Liver (tissue), 9 donors: Measurements from ENCODE around the gene LYZL1. TPM values are rescaled to one million over a fixed set of nuclear protein-coding genes. Genes with fewer than 3 reads are reported as not detected.

ENCODE experiments used
- DNase-seq: peaks from one replicate; pipeline ENCODE4 v3.0.0-alpha.2; 2017; ENCODE audit warnings: low spot score
- H3K27ac ChIP-seq, 2 donors: one replicate each; pipeline ENCODE4 v1.7.0; 2013; ENCODE audit warnings: inconsistent platforms in 2 of 2, low read length in 2 of 2, control low read depth in 1 of 2, low read depth in 1 of 2, mild to moderate bottlenecking in 1 of 2
- H3K27me3 ChIP-seq, 4 donors: one replicate each; pipeline versions ENCODE4 v1.6.1 to v1.7.0; 2013; ENCODE audit warnings: low read length in 3 of 4, inconsistent platforms in 1 of 4, mild to moderate bottlenecking in 1 of 4, moderate library complexity in 1 of 4; ENCODE audit not compliant: control insufficient read depth in 4 of 4, insufficient read depth in 4 of 4
- H3K36me3 ChIP-seq, 4 donors: one replicate each; pipeline versions ENCODE4 v1.6.1 to v1.7.0; 2013; ENCODE audit warnings: low read length in 3 of 4, mild to moderate bottlenecking in 3 of 4, low read depth in 1 of 4, moderate library complexity in 1 of 4; ENCODE audit not compliant: control insufficient read depth in 4 of 4, insufficient read depth in 3 of 4
- H3K4me1 ChIP-seq, 4 donors: one replicate each; pipeline versions ENCODE4 v1.6.1 to v1.7.0; 2013; ENCODE audit warnings: low read length in 3 of 4, mild to moderate bottlenecking in 3 of 4, moderate library complexity in 1 of 4; ENCODE audit not compliant: control insufficient read depth in 4 of 4, insufficient read depth in 4 of 4
- H3K4me3 ChIP-seq, 3 donors: one replicate each; pipeline versions ENCODE4 v1.6.1 to v1.7.0; 2013; ENCODE audit warnings: low read length in 3 of 3, control low read depth in 1 of 3, low read depth in 1 of 3, mild to moderate bottlenecking in 1 of 3
- H3K9ac ChIP-seq, 2 donors: one replicate each; pipeline ENCODE4 v1.7.0; 2013; ENCODE audit warnings: low read length in 2 of 2, mild to moderate bottlenecking in 2 of 2, moderate library complexity in 2 of 2, control low read depth in 1 of 2, low read depth in 1 of 2
- H3K9me3 ChIP-seq, 4 donors: one replicate each; pipeline versions ENCODE4 v1.6.1 to v1.7.0; 2013; ENCODE audit warnings: low read length in 3 of 4; ENCODE audit not compliant: control insufficient read depth in 4 of 4
- ATF3 ChIP-seq: IDR thresholded peaks from 2 replicates; pipeline ENCODE4 v1.6.1; 2016; ENCODE audit warnings: antibody characterized with exemption
- CTCF ChIP-seq: fragments of 150-350 bp; IDR thresholded peaks from 2 replicates; pipeline ENCODE4 v1.5.1; 2017; ENCODE audit warnings: improper control_type of control experiment, low read depth, low read length; ENCODE audit not compliant: missing input control
- EGR1 ChIP-seq, 2 donors: IDR thresholded peaks; 2 replicates each; pipeline ENCODE4 v1.6.1; 2016 to 2018; ENCODE audit warnings: antibody characterized with exemption in 2 of 2, low read depth in 2 of 2
- FOXA1 ChIP-seq: IDR thresholded peaks from 2 replicates; pipeline ENCODE4 v1.6.1; 2016; ENCODE audit warnings: antibody characterized with exemption
- FOXA2 ChIP-seq: IDR thresholded peaks from 2 replicates; pipeline ENCODE4 v1.6.1; 2016; ENCODE audit warnings: antibody characterized with exemption
- GABPA ChIP-seq, 2 donors: IDR thresholded peaks in 1 of 2; conservative IDR thresholded peaks in 1 of 2; 2 replicates each; pipeline ENCODE4 v1.6.1; 2016; ENCODE audit warnings: antibody characterized with exemption in 2 of 2, mild to moderate bottlenecking in 1 of 2, moderate library complexity in 1 of 2
- HNF4A ChIP-seq, 2 donors: conservative IDR thresholded peaks; 2 replicates each; pipeline ENCODE4 v1.6.1; 2016; ENCODE audit warnings: antibody characterized with exemption in 2 of 2, mild to moderate bottlenecking in 2 of 2
- HNF4G ChIP-seq: IDR thresholded peaks from 2 replicates; pipeline ENCODE4 v1.6.1; 2016; ENCODE audit warnings: antibody characterized with exemption
- JUND ChIP-seq, 2 donors: IDR thresholded peaks; 2 replicates each; pipeline ENCODE4 v1.6.1; 2016; ENCODE audit warnings: antibody characterized with exemption in 2 of 2
- MAX ChIP-seq: IDR thresholded peaks from 2 replicates; pipeline ENCODE4 v1.6.1; 2016; ENCODE audit warnings: antibody characterized with exemption
- NR2F2 ChIP-seq: IDR thresholded peaks from 2 replicates; pipeline ENCODE4 v1.6.1; 2016; ENCODE audit warnings: antibody characterized with exemption
- RAD21 ChIP-seq, 2 donors: IDR thresholded peaks; 2 replicates each; pipeline ENCODE4 v1.6.1; 2016; ENCODE audit warnings: antibody characterized with exemption in 2 of 2, mild to moderate bottlenecking in 2 of 2
- REST ChIP-seq: IDR thresholded peaks from 2 replicates; pipeline ENCODE4 v1.6.1; 2016; ENCODE audit warnings: antibody characterized with exemption, mild to moderate bottlenecking
- RXRA ChIP-seq, 2 donors: IDR thresholded peaks; 2 replicates each; pipeline ENCODE4 v1.6.1; 2017 to 2018; ENCODE audit warnings: antibody characterized with exemption in 2 of 2, mild to moderate bottlenecking in 1 of 2
- SP1 ChIP-seq: IDR thresholded peaks from 2 replicates; pipeline ENCODE4 v1.6.1; 2018; ENCODE audit warnings: antibody characterized with exemption, mild to moderate bottlenecking
- TAF1 ChIP-seq: conservative IDR thresholded peaks from 2 replicates; pipeline ENCODE4 v1.6.1; 2016; ENCODE audit warnings: antibody characterized with exemption, mild to moderate bottlenecking
- YY1 ChIP-seq: IDR thresholded peaks from 2 replicates; pipeline ENCODE4 v1.6.1; 2016; ENCODE audit warnings: antibody characterized with exemption, mild to moderate bottlenecking
- ZBTB33 ChIP-seq: IDR thresholded peaks from 2 replicates; pipeline ENCODE4 v1.6.1; 2016; ENCODE audit warnings: antibody characterized with exemption
- WGBS: extraction: QIAGEN DNeasy Blood & Tissue Kit; methylation state at CpG from one replicate; pipeline ENCODE4 v1.1.7; 2013; 5-methylcytosine and 5-hydroxymethylcytosine counted together
- polyA plus RNA-seq, 2 donors: library from polyadenylated mRNA; stranded (reverse) in 1 of 2; unstranded in 1 of 2; fragments of 200-250 nt in 1 of 2; fragments of >200 nt in 1 of 2; fragmentation: Nextera tagmentation in 1 of 2; extraction: Ambion mirVana in 1 of 2; gene quantifications; one replicate each; pipeline versions ENCODE4 v1.2.1 to v1.2.3, GENCODE V29; 2013 to 2015
- total RNA-seq, 2 donors: library from RNA; depleted of rRNA; stranded (reverse); fragments of >200 nt; gene quantifications; one replicate each; pipeline ENCODE4 v1.2.3, GENCODE V29; 2014
- donor health status: healthy.
- donor health status: healthy.
- donor health status: healthy.
- donor health status: healthy.
- donor health status: healthy.

Gene LYZL1
- total and polyA plus RNA-seq, 4 donors: not detected

GRCh38 chr10:29314726-29315125 is 25.9 kb downstream of the LYZL1 start:
- H3K9me3 ChIP-seq: no peaks in the 10 kb centered on the region
- H3K4me3 ChIP-seq: no peak overlapping the region
- WGBS: 94% methylated on average over 8 of the region's 8 CpGs
- no peaks in the 10 kb centered on the region for H3K27me3 ChIP-seq
- no peak overlapping the region for H3K9ac ChIP-seq
- peaks cover 7 to 29% (median 22%) of the 10 kb centered on the region in 4 donors for H3K4me1 ChIP-seq
- H3K27ac ChIP-seq: no peak overlapping the region
- TF ChIP-seq ZBTB33 (no peak), EGR1 (IDR thresholded peaks at IDR 0.05; ENCODE audit: low read depth in 2 of 2) (no peak), RXRA (IDR thresholded peaks at IDR 0.05) (no peak), TAF1 (no peak), GABPA (IDR thresholded peaks at IDR 0.05 in 1 of 2, conservative IDR thresholded peaks at IDR 0.05 in 1 of 2) (no peak), ATF3 (no peak)
- no peaks in the 10 kb centered on the region for H3K36me3 ChIP-seq
- no peak for DNase-seq

- no peak for DNase-seq
- no peak overlapping the region for H3K4me3 ChIP-seq
- H3K9me3 ChIP-seq: no peaks in the 10 kb centered on the region
- H3K27ac ChIP-seq: no peak overlapping the region
- H3K36me3 ChIP-seq: no peaks in the 10 kb centered on the region
- H3K4me1 ChIP-seq: peaks cover 10 to 39% (median 31%) of the 10 kb centered on the region in 4 donors
- H3K9ac ChIP-seq: no peak overlapping the region
- no peak for TF ChIP-seq FOXA1
- no peak for TF ChIP-seq MAX
- TF ChIP-seq FOXA2: no peak
- no peak for TF ChIP-seq JUND (IDR thresholded peaks at IDR 0.05)
- no peak for TF ChIP-seq RXRA (IDR thresholded peaks at IDR 0.05)
- no peak for TF ChIP-seq HNF4A (conservative IDR thresholded peaks at IDR 0.05)
- no peak for TF ChIP-seq NR2F2
- TF ChIP-seq REST: no peak
- TF ChIP-seq EGR1 (IDR thresholded peaks at IDR 0.05; ENCODE audit: low read depth in 2 of 2): no peak
- no peak for TF ChIP-seq SP1
- TF ChIP-seq TAF1: no peak
- no peak for TF ChIP-seq GABPA (IDR thresholded peaks at IDR 0.05 in 1 of 2, conservative IDR thresholded peaks at IDR 0.05 in 1 of 2)
- TF ChIP-seq RAD21 (IDR thresholded peaks at IDR 0.05): no peak
- no peak for TF ChIP-seq YY1
- no peak for TF ChIP-seq ZBTB33
- no peak for TF ChIP-seq HNF4G
- no peak for TF ChIP-seq CTCF
- no peak for TF ChIP-seq ATF3
- H3K27me3 ChIP-seq: no peaks in the 10 kb centered on the region
- WGBS: 97% methylated on average over 5 of the region's 5 CpGs
Observed at GRCh38 chr10:29315814-29316213, 26.9 kb downstream of the LYZL1 start.
